Measurements from ENCODE around the gene KRTAP12-4. TPM values are rescaled to one million over a fixed set of nuclear protein-coding genes. Genes with fewer than 3 reads are reported as not detected.
"Not testable (repeated sequence)": the region's sequence is repeated elsewhere in the genome, so short reads cannot be mapped to it uniquely, and the experiment has no call there.

Gene KRTAP12-4
- total RNA-seq, 1 experiment from 2014 or later, result not detected

DNA sequence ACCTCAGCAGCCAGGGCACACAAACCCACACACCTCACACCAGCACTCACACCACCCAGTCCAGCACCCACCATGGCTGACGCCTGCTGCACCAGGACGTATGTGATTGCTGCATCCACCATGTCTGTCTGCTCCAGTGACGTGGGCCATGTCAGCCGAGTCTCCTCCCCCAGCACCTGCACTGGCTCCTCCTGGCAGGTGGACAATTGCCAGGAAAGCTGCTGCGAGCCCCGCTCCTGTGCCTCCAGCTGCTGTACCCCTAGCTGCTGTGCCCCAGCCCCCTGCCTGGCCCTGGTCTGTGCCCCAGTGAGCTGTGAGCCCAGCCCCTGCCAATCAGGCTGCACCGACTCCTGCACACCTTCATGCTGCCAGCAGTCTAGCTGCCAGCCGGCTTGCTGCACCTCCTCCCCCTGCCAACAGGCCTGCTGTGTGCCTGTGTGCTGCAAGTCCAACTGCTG is 42.4 kb downstream of the KRTAP12-4 start, which contains the start of gene KRTAP10-8:
KRTAP10-8 (plus strand) TSS at position 51 of the 458 bp plus-strand sequence; CDS start at position 73, 22 bp downstream.
- no peak for DNase-seq (ENCODE audit: low read depth)

DNA sequence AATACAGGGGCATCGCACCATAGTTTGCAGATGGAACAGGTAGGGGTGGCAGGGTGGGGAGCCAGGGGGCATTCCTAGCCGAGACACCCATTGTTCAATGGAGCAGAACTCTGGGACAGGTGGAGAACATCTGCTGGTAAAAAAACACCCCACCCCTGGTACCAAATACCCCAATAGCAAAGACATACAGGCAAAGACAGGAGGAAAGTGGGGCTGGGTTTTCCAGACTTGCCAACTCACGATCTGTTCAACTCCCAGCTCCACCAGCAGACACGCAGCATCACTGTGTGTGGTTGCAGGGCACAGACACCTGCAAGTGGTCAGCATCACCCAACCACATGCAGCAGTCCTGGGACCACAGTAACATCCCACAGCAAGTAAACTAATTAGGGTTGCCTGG is 42.9 kb downstream of the KRTAP12-4 start:
- DNase-seq (ENCODE audit: low read depth), result no peak

DNA sequence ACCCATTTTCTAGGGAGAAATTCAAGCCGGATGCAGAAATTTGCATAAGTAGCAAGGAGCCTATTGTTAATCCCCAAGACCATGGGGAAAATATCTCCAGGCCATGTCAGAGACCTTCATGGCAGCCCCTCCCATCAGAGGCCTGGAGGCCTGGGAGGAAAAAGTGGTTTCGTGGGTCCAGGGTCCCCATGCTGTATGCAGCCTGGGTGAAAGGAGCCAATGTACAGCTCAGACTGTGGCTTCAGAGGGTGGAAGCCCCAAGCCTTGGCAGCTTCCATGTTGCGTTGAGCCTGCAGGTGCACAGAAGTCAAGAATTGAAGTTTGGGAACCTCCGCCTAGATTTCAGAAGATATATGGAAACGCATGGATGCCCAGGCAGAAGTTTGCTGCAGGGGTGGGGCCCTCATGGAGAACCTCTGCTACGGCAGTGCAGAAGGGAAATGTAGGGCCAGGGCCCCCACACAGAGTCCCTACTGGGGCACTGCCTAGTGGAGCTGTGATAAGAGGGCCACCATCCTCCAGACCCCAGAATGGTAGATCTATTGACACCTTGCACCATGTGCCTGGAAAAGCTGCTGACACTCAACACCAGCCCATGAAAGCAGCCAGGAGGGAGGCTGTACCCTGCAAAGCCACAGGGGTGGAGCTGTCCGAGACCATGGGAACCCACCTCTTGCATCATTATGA is 44.2 kb downstream of the KRTAP12-4 start:
- DNase-seq (ENCODE audit: low read depth), result not testable (repeated sequence)

DNA sequence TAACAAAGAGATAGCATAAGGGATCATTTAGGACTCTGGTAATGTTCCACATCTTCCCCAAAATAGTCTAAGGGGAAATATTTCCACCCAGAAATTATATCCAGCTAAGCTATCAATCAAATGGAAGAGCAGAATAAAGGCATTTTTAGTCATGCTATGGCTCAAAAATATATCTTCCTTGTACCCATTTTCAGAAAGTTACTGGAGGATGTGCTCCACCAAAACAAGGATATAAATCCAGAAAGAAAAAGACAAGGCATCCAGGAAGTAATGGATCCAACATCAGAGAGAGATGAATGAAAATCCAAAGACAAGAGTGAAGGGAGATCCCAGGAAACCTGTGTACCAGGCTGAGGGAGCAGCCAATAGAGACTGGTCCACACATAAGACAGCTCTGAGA is 45.3 kb downstream of the KRTAP12-4 start:
- no peak for DNase-seq (ENCODE audit: low read depth)

DNA sequence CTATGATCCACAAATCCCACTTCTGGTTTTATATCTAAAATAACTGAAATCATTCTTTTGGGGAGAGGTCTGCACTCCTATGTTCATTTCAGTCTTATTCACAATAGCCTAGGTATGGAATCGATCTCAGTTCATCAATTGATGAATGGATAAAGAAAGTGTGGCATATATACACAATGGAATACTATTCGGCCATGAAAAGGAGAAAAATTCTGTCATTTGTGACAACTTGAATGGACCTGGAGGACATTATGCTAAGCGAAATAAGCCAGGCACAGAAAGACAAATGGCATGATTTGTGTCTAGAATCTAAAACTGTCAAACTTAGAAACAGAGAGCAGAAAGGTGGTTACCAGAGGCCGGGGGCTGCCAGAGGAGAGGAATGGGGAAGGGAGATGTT is 48.0 kb downstream of the KRTAP12-4 start:
- DNase-seq (ENCODE audit: low read depth), result no peak

Other genes starting within 250 kb of the KRTAP12-4 start
- 0.06 and 0.17 TPM in 2 replicates for gene LRRC3, start 199.1 kb downstream of the KRTAP12-4 start, total RNA-seq (2014; rRNA removed; shearing (Covaris generic))
- not detected in 2 replicates for gene KRTAP10-1, start 114.5 kb downstream of the KRTAP12-4 start, total RNA-seq (2014; rRNA removed; shearing (Covaris generic))
- not detected in 2 replicates for gene KRTAP10-2, start 103.2 kb downstream of the KRTAP12-4 start, total RNA-seq (2014; rRNA removed; shearing (Covaris generic))
- not detected in 2 replicates for gene KRTAP10-3, start 95.9 kb downstream of the KRTAP12-4 start, total RNA-seq (2014; rRNA removed; shearing (Covaris generic))
- not detected in 2 replicates for gene KRTAP10-4, start 80.9 kb downstream of the KRTAP12-4 start, total RNA-seq (2014; rRNA removed; shearing (Covaris generic))
- not detected in 2 replicates for gene KRTAP10-5, start 74.1 kb downstream of the KRTAP12-4 start, total RNA-seq (2014; rRNA removed; shearing (Covaris generic))
- not detected in 2 replicates for gene KRTAP10-6, start 62.2 kb downstream of the KRTAP12-4 start, total RNA-seq (2014; rRNA removed; shearing (Covaris generic))
- gene KRTAP10-7, start 54.1 kb downstream of the KRTAP12-4 start, total RNA-seq (2014; rRNA removed; shearing (Covaris generic)), result not detected in 2 replicates
- gene KRTAP10-8, start 42.6 kb downstream of the KRTAP12-4 start, total RNA-seq (2014; rRNA removed; shearing (Covaris generic)), result not detected in 2 replicates
- gene KRTAP10-9, start 27.6 kb downstream of the KRTAP12-4 start, total RNA-seq (2014; rRNA removed; shearing (Covaris generic)), result not detected in 2 replicates
- gene KRTAP10-10, start 17.3 kb downstream of the KRTAP12-4 start, total RNA-seq (2014; rRNA removed; shearing (Covaris generic)), result not detected in 2 replicates
- gene KRTAP10-11, start 8.2 kb downstream of the KRTAP12-4 start, total RNA-seq (2014; rRNA removed; shearing (Covaris generic)), result not detected in 2 replicates
- not detected in 2 replicates for gene KRTAP12-3, start 3.3 kb upstream of the KRTAP12-4 start, total RNA-seq (2014; rRNA removed; shearing (Covaris generic))
- not detected in 2 replicates for gene KRTAP12-2, start 12.3 kb upstream of the KRTAP12-4 start, total RNA-seq (2014; rRNA removed; shearing (Covaris generic))
- gene KRTAP12-1, start 27.5 kb upstream of the KRTAP12-4 start, total RNA-seq (2014; rRNA removed; shearing (Covaris generic)), result not detected in 2 replicates
- gene KRTAP10-12, start 42.5 kb upstream of the KRTAP12-4 start, total RNA-seq (2014; rRNA removed; shearing (Covaris generic)), result not detected in 2 replicates
- not detected in 2 replicates for gene TSPEAR, start 56.9 kb upstream of the KRTAP12-4 start, total RNA-seq (2014; rRNA removed; shearing (Covaris generic))
- gene UBE2G2, start 147.2 kb upstream of the KRTAP12-4 start, total RNA-seq (2014; rRNA removed; shearing (Covaris generic)), result 90.1 and 152 TPM in 2 replicates
- gene SUMO3, start 163.4 kb upstream of the KRTAP12-4 start, total RNA-seq (2014; rRNA removed; shearing (Covaris generic)), result 98.9 and 125 TPM in 2 replicates
- gene PTTG1IP, start 219.0 kb upstream of the KRTAP12-4 start, total RNA-seq (2014; rRNA removed; shearing (Covaris generic)), result 321 and 333 TPM in 2 replicates